ENCODE data around the gene ABHD11. TPM values are rescaled to one million over a fixed set of nuclear protein-coding genes. Genes with fewer than 3 reads are reported as not detected.

The ABHD11 gene
- total and polyA plus RNA-seq, 2 donors (not counting 1 experiment from before 2014, with no cell fraction given) = 23.2 to 26.2 TPM

GRCh38 chr7:73770860-73771670 lies 32.5 kb upstream of the ABHD11 start:
- peaks cover 48% of the 10 kb centered on the region for H3K27me3 Mint-ChIP-seq

GRCh38 chr7:73770002-73770859 lies 31.6 kb upstream of the ABHD11 start, which contains the start of gene CLDN3:
Gene CLDN3 (minus strand): TSS chr7:73770270. CDS start chr7:73770049, 221 bp downstream.
- peaks cover 0 to 36% (median 17%) of the 10 kb centered on the region in 4 experiments for H3K27me3 ChIP-seq (replicated peaks in 1 of 4; ENCODE audit: control extremely low read depth in 1 of 4, control insufficient read depth in 3 of 4, insufficient read depth in 4 of 4, low read length in 3 of 4)
- DNase-seq = peak; percentile 44
- peaks cover 47% of the 10 kb centered on the region for H3K27me3 Mint-ChIP-seq

More at GRCh38 chr7:73770860-73771670, 32.5 kb upstream of the ABHD11 start:
- peaks cover 0 to 9% (median 0%) of the 10 kb centered on the region in 3 donors for H3K9me3 ChIP-seq (ENCODE audit: control extremely low read depth in 1 of 3, control insufficient read depth in 2 of 3, insufficient read depth in 1 of 3, low read length in 2 of 3)
- H3K4me3 ChIP-seq (ENCODE audit: control extremely low read depth in 1 of 5, extremely low read depth in 1 of 5, insufficient read depth in 1 of 5, low read depth in 2 of 5, low read length in 4 of 5) = peak overlapping the region in 3 of 5 experiments; percentile 35 to 44 (median 39)
- no peaks in the 10 kb centered on the region for H3K79me2 ChIP-seq (ENCODE audit: control insufficient read depth, insufficient read depth, low read length)
- ATAC-seq (ENCODE audit: low read depth) (no peak), DNase-seq (no peak)
- H3K27me3 ChIP-seq (replicated peaks in 1 of 4; ENCODE audit: control extremely low read depth in 1 of 4, control insufficient read depth in 3 of 4, insufficient read depth in 4 of 4, low read length in 3 of 4) = peaks cover 0 to 36% (median 17%) of the 10 kb centered on the region in 4 experiments
- TF ChIP-seq EZH2 (IDR thresholded peaks at IDR 0.05; ENCODE audit: borderline replicate concordance, insufficient read depth, low read depth, low read length, poor library complexity, severe bottlenecking) = no peak
- H3K27ac Mint-ChIP-seq = no peak overlapping the region
- H3K27ac ChIP-seq (ENCODE audit: low read length in 2 of 2) = no peak overlapping the region
- 68% methylated on average over 12 of the region's 17 CpGs for WGBS (ENCODE audit: insufficient coverage)
- H3K9ac ChIP-seq (ENCODE audit: low read length) = peak overlapping the region; percentile 45
- intact Hi-C loops (cut with micrococcal nuclease) = no loop called here
- no peaks in the 10 kb centered on the region for H4K20me1 ChIP-seq (ENCODE audit: control insufficient read depth, insufficient read depth, low read length, poor library complexity, severe bottlenecking)
- H2AFZ ChIP-seq (ENCODE audit: insufficient read depth, low read depth, low read length, poor library complexity, severe bottlenecking) = peak overlapping the region; percentile 54
- H3K4me1 Mint-ChIP-seq = peaks cover 9% of the 10 kb centered on the region
- no peaks in the 10 kb centered on the region for H3K36me3 ChIP-seq (replicated peaks in 1 of 2; ENCODE audit: control extremely low read depth in 1 of 2, control insufficient read depth in 1 of 2, extremely low read depth in 1 of 2, insufficient read depth in 2 of 2, low read length in 1 of 2)
- ChIA-PET POLR2A (no interaction called here), CTCF (no interaction called here)
- H3K9me3 Mint-ChIP-seq (ENCODE audit: insufficient read depth) = no peaks in the 10 kb centered on the region
- H3K4me3 Mint-ChIP-seq = peak overlapping the region; percentile 74
- peak overlapping the region; percentile 71 for H3K4me2 ChIP-seq (replicated peaks; ENCODE audit: low read depth, low read length, poor library complexity, severe bottlenecking)
- H3K4me1 ChIP-seq (ENCODE audit: control insufficient read depth in 2 of 2, insufficient read depth in 2 of 2, low read length in 2 of 2) = peaks cover 14 to 15% of the 10 kb centered on the region in 2 donors

More at GRCh38 chr7:73770002-73770859, 31.6 kb upstream of the ABHD11 start, which contains the start of gene CLDN3:
- H3K4me1 ChIP-seq (ENCODE audit: control insufficient read depth in 2 of 2, insufficient read depth in 2 of 2, low read length in 2 of 2) = peaks cover 14 to 15% of the 10 kb centered on the region in 2 donors
- POLR2A ChIA-PET = no interaction called here
- intact Hi-C loops (cut with micrococcal nuclease) = no loop called here
- CTCF ChIA-PET = no interaction called here
- 5% methylated on average over 80 of the region's 82 CpGs for WGBS (ENCODE audit: insufficient coverage)
- Mint-ChIP-seq H3K4me1 (peaks cover 9% of the 10 kb centered on the region), H3K4me3 (peak within 1 kb of the TSS; percentile 60), H3K27ac (no peak within 1 kb of the TSS), H3K9me3 (ENCODE audit: insufficient read depth) (no peaks in the 10 kb centered on the region)
- H4K20me1 ChIP-seq (ENCODE audit: control insufficient read depth, insufficient read depth, low read length, poor library complexity, severe bottlenecking) = no peaks in the 10 kb centered on the region
- no peaks in the 10 kb centered on the region for H3K79me2 ChIP-seq (ENCODE audit: control insufficient read depth, insufficient read depth, low read length)
- H3K27ac ChIP-seq (ENCODE audit: low read length in 2 of 2) = no peak within 1 kb of the TSS
- H2AFZ ChIP-seq (ENCODE audit: insufficient read depth, low read depth, low read length, poor library complexity, severe bottlenecking) = peak within 1 kb of the TSS; percentile 54
- H3K36me3 ChIP-seq (replicated peaks in 1 of 2; ENCODE audit: control extremely low read depth in 1 of 2, control insufficient read depth in 1 of 2, extremely low read depth in 1 of 2, insufficient read depth in 2 of 2, low read length in 1 of 2) = no peaks in the 10 kb centered on the region
- H3K4me3 ChIP-seq (ENCODE audit: control extremely low read depth in 1 of 5, extremely low read depth in 1 of 5, insufficient read depth in 1 of 5, low read depth in 2 of 5, low read length in 4 of 5) = peak within 1 kb of the TSS in 4 of 5 experiments; percentile 26 to 44 (median 37)
- no peak for TF ChIP-seq EZH2 (IDR thresholded peaks at IDR 0.05; ENCODE audit: borderline replicate concordance, insufficient read depth, low read depth, low read length, poor library complexity, severe bottlenecking)
- TF ChIP-seq, protein P1, sequence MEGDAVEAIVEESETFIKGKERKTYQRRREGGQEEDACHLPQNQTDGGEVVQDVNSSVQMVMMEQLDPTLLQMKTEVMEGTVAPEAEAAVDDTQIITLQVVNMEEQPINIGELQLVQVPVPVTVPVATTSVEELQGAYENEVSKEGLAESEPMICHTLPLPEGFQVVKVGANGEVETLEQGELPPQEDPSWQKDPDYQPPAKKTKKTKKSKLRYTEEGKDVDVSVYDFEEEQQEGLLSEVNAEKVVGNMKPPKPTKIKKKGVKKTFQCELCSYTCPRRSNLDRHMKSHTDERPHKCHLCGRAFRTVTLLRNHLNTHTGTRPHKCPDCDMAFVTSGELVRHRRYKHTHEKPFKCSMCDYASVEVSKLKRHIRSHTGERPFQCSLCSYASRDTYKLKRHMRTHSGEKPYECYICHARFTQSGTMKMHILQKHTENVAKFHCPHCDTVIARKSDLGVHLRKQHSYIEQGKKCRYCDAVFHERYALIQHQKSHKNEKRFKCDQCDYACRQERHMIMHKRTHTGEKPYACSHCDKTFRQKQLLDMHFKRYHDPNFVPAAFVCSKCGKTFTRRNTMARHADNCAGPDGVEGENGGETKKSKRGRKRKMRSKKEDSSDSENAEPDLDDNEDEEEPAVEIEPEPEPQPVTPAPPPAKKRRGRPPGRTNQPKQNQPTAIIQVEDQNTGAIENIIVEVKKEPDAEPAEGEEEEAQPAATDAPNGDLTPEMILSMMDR (IDR thresholded peaks at IDR 0.05) = no peak
- H3K4me2 ChIP-seq (replicated peaks; ENCODE audit: low read depth, low read length, poor library complexity, severe bottlenecking) = peak within 1 kb of the TSS; percentile 71
- peak within 1 kb of the TSS; percentile 45 for H3K9ac ChIP-seq (ENCODE audit: low read length)
- peaks cover 0 to 9% (median 0%) of the 10 kb centered on the region in 3 donors for H3K9me3 ChIP-seq (ENCODE audit: control extremely low read depth in 1 of 3, control insufficient read depth in 2 of 3, insufficient read depth in 1 of 3, low read length in 2 of 3)
- ATAC-seq (ENCODE audit: low read depth) = peak; percentile 65
